Stimulated activated CD4-positive, alpha-beta T cell treated with anti-CD3 and anti-CD28 coated beads, Interleukin-2, amount 100 ng/mL, for 4 hours (primary cell): ENCODE data around the gene CCM2.
"Not testable (repeated sequence)": the region's sequence is repeated elsewhere in the genome, so short reads cannot be mapped to it uniquely, and the experiment has no call there.

Source experiments
- DNase-seq: peaks from one replicate; pipeline ENCODE4 v3.0.0-alpha.2; 2020; ENCODE audit warnings: low read depth

The CCM2 gene

DNA sequence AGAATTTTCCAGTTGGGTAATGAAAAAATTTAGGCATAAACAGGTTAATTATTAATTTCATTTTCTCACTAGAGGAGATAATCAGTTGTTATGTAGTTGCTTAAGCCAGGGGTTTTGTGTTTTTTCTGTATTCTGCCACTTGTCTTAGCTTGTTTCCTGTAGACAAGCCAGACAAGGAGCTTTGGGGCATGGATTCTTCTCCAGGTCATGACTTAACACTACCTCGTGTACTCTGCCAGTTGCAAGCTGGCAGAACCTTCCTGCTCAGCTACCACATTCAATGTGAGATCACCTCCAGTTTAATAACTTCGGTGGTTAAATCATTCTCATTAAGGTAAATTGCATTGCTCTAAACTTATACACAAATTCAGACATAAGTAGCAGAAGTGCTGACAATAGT lies 1.8 kb downstream of the CCM2 start:
- no peak for DNase-seq

DNA sequence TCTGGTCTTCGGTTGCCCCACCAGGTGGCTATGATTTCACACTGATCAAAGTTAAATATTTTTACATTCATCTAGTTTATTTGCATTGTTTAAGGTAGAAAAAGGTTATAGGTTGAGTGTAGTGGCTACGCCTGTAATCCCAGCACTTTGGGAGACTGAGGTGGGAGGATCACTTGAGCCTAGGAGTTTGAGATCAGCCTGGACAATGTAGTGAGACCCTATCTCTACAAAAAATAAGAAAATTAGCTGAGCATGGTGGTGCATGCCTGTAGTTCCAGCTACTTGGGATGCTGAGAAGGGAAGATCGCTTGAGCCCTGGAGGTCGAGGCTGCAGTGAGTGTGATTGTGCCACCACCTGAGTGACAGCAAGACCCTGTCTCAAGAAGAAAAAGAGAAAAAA lies 3.8 kb downstream of the CCM2 start:
- no peak for DNase-seq

DNA sequence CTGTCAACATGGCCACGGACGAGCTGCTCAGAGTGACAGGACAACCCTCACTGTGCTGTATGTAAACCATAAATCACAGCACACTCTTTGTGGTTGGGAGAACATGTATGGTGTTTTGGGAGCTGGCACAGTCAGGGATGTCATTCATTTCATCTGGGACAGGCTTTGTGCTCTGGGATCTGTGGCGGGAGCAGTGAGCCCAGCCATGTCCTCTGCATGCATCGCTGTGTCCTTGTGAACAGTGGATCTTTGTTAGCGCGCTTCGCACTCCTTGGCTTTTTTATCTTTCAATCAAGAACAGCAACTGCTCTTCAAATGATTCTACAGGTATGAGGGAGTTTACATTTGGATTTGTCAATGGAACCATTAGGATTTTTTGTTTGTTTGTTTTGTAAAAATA lies 7.1 kb downstream of the CCM2 start:
- DNase-seq, result no peak

DNA sequence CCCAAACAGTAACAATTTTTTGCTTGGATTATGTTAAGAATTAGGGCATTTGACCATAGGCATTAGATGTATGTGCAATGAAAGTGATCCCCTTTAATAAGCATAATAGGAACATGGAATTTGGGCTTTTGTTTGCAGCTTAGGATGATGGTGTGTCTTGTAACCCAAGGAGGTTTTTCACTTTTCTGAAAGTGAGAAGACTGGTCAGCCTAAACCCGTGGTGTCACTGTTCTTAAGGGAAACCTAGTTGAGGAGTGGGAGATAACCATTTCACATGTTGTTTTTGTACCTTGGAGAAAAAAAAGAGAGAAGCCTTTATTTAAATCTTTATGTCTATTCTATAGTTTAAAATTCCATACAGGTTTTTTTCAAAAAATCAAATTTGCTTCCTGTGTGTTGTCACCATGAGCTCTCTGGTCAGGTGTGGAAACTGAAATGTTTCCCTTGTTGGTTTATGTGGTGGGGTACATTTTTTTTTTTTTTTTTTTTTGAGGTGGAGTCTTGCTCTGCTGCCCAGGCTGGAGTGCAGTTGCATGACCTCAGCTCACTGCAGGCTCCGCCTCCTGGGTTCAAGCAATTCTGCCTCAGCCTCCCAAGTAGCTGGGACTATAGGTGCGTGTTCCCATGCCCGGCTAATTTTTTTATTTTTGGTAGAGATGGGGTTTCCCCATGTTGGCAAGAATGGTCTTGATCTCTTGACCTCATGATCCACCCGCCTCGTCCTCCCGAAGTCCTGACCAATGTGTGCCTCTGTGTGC lies 7.7 kb downstream of the CCM2 start:
- DNase-seq, result no peak

DNA sequence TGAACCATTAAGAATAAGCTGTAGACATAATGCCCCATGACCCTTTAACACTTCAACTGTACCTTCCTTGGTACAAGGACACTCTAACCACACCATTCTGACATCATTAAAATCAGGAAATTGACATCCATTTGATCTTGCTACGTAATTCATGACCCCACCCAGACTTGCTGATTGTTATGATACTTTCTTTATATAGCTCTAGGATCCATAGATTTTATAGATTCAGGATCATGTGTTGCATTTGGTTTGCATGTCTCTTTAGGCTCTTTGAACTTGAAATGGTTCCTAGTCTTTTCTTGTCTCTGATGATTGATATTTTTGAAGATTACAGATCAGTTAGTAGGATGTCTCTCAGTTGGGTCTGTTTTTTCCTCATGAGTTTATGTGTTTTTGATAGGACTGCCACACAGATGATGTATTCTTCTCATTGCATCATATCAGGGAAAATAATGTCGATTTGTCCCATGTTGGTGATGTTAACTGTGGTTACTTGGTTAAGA lies 13.5 kb downstream of the CCM2 start:
- no peak for DNase-seq

DNA sequence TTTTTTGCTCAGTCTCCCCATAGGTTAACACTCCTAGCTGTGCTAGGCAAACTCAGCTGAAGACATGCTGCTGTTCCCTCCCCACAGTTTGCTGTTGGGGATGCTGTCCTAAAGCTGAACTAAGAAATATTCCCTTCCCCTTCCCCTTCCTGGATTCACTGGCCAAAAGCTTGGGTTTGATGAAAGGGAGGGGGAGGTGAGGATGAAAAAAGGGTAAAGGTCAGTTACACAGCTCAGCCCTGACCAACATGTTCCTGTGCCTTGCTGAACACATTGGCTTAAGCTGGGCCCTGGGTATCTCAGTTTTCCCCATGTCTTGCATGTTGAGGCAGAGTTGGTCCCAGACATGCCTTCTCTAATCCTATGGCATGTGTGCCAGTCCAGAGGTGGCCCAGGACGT lies 15.3 kb downstream of the CCM2 start:
- no peak for DNase-seq

DNA sequence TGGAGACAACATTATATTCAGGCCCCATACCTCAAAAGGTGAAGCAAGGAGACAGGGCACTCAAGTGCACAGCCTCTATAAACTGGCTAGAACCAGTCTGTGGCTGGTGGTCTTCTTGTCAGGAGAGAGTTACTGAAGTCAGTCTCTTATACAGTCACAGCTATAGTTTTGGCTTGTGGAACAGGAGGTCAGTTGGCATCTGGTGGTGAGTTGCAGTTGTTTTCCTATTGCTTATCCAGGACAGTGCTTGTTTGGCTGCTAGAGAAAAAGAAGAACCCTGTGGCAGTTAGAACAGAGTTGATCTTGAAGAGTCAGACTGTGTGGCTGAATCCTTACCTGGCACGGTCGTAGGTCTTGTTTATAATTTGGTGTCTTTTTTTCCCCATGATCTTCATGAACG lies 17.3 kb downstream of the CCM2 start:
- DNase-seq, result no peak

DNA sequence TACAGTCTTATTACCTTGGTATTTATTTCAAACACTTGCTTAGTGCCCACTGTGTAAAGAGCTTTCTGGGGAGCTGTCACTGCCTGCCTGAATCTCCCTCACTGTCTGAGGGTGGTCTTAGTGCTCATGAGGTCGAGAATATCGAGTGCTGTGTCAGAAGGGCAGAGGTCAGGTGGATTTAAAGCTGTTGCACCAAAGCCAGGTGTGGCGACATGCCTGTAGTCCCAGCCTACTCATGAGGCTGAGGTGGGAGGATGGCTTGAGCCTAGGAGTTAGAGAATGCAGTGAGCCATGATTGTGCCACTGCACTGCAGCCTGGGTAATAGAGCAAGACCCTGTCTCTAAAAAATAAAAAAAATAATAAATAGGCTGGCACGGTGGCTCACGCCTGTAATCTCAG lies 20.9 kb downstream of the CCM2 start:
- no peak for DNase-seq

DNA sequence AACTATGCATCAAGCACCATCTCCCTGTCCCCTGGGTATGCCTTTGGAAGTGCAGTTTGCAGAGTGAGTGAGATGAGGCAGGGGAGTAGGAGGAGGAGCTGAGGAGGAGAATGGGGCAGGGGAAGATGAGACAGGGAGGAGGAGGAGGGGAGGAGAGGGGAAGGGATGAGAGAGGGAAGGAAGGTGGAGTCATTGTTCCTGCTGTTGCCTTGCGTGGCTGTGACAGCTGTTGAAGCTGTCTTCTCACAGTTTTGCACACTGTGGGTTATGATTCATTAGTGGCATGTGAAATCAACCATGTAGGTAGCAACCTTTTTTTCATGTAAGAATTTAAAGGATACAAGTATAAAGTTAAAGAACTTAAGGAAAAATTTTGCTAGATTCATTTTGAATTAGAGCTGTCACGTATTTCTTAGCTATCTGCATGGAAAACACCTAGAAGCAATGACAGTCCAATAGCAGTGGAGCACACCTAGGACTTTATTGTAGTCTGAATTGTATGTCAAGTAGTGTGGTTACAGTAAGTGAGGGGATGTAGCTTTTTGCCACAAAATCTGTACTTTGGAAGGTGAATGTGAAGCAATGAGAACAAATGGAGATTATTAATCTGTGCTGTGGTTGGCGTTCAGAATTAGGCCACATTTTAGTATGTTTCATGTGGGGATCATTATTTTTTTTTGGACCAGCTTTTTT lies 21.7 kb downstream of the CCM2 start:
- DNase-seq, result no peak

DNA sequence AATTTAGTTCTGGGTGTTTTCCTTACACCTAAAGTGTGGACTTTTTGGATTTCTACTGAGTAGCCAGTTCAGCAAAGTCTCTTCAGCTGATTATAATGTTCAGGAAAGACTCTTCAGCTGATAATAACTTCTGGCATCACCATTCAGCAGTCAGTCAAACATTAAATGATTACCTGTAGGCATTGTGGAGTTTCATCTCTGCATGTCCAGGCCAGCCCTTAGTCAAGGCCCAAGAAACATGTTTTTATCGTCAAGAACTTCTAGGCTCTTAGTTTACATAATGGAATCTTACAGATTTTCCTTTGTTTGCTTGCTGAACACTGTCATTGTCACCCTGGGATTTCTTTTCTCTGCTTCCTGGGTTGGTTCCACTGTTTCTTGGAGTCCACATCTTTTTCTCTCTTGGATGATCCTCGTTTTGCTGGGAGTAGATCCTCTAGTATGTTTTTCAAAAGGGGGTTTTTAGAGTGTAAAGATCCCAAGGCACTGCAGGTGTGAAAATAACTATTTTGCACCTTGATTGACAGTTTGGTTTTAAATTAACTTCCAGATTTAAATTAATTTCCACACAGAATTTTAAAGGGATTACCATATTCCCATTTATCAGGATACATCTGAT lies 24.2 kb downstream of the CCM2 start:
- no peak for DNase-seq

DNA sequence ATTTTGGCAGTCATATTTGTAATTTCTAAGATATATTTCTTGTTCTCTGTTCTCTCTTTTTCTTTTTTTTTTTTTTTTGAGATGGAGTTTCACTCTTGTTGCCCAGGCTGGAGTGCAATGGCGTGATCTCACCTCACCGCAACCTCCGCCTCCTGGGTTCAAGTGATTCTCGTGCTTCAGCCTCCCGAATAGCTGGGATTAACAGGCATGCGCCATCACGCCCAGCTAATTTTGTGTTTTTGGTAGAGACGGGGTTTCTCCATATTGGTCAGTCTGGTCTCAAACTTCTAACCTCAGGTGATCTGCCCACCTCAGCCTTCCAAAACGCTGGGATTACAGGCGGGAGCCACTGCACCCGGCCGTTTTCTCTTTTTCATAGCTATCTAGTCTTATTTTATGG lies 25.5 kb downstream of the CCM2 start:
- not testable (repeated sequence) for DNase-seq

DNA sequence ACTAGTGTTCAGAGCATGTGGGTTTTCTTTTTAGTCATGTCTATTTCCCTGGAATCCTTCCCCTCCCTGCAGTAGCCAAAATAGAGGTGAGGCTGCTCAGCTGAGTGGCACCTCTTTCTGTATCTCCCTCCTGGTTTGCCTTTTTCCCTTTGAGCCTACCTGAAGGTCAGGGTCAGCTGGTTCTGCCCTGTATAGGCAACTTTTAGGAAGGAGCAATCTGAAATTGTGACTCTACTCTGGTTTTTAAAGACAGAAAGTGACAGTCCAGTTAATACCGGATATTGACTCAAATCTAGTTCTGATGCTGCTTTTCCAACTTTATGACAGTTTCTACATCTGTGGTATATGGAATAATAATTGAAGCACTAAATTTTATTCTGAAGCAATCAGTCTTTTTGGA lies 26.0 kb downstream of the CCM2 start:
- no peak for DNase-seq

DNA sequence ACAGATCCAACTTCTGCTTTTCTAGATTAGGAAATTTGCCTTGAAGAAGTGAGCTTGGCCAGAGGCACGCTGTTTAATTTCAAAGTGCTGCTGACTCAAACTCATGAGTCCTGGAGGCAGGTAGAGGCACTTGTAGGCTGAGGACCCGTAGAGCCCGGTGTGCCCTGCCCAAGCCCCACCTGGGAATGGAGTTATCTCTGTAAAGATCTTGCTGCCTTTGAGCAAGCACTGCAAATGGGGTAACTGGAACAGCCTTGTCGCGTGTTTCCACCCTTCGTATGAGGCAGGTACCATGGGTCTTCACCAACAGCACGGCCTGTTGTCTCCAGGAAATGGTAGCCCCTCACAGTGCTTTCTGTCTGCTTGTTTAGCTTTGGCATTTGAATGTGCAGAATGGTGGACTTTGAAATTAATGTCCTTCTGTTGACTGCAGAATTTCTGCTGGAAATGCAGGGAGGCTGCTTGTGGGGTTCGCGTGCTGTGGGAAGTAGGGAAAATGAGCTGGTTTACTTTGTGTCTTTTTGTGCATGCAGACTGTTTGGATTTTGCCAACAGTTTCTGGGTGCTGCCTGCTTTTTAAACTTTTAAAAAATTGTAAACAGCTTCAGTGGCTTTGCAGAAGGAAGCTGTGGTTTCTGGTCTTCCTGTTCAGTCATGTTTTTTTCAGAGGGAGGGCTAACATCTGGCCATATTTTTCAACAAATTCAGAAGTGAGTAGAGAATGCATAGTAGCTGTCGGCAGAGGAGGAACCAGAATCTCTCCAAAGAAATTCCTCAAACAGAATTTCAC lies 27.2 kb downstream of the CCM2 start:
- no peak for DNase-seq

DNA sequence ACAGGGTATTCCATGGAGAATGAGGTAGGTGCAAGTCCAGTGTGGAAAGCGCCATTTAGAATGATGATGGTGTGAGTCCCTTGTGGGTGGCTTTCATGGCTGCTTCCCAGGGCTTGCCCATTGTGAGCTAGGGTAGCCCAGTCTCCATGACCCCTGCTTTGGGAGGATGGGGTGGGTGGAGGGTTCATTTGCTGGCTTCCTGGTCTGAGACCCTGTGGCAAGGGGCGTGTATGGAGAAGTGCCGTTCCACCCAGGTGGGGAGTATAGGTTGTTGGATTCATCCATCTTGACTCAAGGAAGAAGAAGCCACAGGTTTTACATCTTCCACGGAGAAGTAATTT lies 27.7 kb downstream of the CCM2 start:
- DNase-seq, result no peak

DNA sequence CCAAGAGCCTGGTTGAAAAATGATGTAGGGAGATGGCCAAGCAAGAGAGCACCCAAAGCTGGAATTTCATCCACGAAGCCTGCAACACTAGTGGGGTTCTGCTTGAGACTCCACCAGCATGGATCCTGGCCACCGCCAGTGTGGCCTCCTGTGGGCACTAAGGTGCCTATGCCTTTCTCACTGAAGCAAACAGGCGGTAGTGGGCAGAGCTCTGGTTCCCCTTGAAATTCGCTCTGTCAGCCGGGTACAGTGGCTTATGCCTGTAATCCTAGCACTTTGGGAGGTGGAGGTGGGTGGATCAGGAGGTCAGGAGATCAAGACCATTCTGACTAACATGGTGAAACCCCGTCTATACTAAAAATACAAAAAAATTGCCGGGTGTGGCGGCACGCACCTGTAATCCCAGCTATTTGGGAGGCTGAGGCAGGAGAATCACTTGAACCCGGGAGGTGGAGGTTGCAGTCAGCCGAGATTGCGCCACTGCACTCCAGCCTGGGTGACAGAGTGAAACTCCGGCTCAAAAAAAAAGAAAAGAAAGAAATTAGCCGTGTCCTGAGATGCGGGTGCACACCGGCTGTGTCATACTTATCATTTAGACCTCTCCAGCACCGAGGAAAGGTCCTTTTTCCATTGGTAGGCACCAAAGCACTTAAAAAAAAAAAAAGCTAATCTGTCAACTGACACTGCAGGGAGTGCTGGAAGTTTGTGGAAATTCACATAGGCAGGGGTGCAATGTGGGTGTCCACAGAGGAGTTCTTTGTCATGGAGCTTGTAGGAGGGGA lies 28.3 kb downstream of the CCM2 start:
- DNase-seq, result no peak

DNA sequence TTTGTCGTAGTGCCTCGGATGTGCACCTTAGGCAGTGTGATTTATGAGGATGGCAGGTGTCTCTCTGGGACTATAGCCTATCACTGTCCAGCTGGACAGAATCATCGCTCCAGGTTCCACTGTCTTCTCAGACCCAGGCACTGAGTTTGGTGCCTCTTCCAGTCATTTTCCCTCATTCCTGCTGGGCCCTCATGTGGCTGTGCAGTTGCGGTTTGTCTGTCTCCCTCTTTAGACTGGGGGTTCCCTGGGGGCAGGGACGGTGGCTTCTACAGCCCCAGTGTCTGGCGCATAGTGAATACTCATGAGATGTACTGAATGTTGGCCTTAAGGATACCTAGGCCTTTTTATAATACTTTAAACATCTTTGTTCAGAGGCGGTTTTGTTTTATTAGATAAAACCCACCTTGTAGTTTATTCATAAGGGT lies 28.9 kb downstream of the CCM2 start:
- no peak for DNase-seq

DNA sequence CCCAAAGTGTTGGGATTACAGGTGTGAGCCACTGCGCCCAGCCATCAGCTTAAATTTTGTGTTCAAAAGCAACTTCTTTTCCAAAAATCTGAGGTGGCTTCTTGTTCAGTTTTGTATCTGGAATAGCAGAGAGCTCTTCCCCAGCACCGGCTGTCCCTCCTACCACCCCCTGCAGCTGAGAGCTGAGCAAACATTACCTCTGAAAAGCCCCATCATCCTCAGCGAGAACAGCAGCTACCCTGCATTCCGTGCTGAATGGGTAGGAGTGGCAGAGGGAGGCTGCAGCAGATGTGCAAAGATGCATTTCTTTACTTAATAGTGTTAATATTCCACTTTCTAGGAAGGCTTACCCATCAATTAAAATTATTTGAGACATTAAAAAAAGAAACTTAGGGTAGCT lies 31.8 kb downstream of the CCM2 start:
- DNase-seq, result no peak

DNA sequence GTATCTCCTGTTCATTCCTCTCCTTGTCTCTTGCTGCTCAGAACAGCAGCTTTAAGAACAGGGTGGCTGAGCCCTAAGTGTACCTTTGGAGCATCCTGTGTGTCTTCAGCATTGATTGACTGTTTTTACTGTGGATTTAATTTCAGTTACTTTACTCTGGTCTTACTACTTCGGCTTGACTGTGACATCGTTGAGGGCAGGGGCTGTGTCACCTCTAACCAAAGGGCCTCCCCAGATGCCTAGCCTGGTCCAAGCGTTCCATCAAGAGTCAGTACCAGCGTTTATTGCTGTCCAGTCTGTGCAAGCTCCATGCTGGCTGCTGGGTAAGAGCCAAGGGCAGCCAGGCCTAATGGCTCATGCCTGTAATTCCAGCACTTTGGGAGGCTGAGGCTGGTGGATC lies 32.4 kb downstream of the CCM2 start:
- DNase-seq, result no peak

DNA sequence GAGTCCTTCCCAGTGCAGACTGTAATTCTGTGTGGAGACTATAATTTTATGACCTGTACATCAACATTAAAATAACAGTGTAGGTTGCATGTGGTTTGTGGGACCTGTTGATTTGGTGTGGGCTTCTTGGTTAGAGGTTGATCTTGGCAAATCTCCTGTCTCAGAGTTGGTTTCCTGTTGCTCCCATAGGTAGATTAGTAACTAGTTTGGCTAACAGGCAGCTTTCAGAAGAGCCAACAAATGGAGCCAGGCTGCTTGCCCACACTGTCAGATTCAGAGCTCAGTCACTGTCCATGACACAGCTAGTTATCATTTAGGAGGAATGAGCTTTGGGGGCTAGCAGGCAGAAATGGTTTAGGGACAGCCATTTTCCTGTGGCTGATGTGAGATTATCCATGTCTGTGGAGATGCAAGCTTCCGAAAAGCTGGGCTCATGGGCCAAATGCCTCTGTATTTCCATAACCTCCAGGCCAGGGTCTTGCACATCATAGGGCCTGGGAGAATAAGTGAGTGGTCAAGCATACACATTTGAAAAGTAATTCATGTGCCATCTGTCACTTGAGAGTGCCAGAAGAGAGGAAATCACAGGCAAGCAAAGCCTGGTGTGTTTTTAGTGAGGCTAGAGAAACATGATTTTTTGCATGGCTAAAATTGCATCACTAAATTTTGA lies 33.4 kb downstream of the CCM2 start:
- no peak for DNase-seq

DNA sequence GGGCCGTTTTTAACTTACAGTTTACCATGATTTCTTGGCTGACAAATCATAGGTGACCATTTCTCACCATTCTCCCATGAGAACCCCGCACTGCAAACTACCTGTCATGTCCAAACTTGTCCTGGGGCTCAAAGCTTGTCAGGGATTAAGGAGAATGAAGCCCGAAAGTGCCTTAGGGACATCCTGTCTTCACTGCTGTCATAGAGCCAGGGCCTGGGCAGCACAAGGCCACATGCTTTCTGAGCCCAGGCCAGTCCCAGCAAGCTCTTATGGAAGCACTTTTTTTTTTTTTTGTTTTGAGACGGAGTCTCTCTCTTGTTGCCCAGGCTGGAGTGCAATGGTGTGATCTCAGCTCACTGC lies 33.9 kb downstream of the CCM2 start:
- DNase-seq, result no peak

DNA sequence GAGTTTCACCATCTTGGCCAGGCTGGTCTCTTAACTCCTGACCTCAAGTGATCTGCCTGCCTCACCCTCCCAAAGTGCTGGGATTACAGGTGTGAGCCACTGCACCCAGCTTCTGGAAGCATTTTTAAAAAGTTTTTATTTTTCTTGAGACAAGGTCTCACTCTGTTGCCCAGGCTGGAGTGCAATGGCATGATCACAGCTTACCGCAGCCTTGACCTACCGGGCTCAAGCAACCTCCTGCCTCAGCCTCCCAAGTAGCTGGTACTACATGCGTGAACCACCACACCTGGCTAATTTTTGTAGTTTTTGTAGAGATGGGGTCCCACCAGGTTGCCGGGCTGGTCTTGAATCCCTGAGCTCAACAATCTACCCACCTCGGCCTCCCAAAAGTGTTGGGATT lies 34.7 kb downstream of the CCM2 start:
- not testable (repeated sequence) for DNase-seq
